Loucy (cell line): ENCODE measurements around the gene PRPF18.

Experiments used
- H2AFZ ChIP-seq: fragments of 200-600 bp; sonication (generic); 2 replicates; pipeline ENCODE4 v1.6.0; 2016; ENCODE audit warnings: antibody characterized with exemption, mild to moderate bottlenecking, low read length, moderate library complexity
- H3F3A ChIP-seq: fragments of 200-600 bp; 2 replicates; pipeline ENCODE4 v1.6.0; 2016; ENCODE audit warnings: antibody characterized with exemption, low read depth, mild to moderate bottlenecking
- H3K27me3 ChIP-seq: fragments of 200-600 bp; sonication (generic); 2 replicates; pipeline ENCODE4 v1.6.1; 2014; ENCODE audit warnings: low read length, mild to moderate bottlenecking; ENCODE audit not compliant: insufficient read depth, poor library complexity, severe bottlenecking
- H3K36me3 ChIP-seq: fragments of 200-600 bp; sonication (generic); 2 replicates; pipeline ENCODE4 v1.6.1; 2016; ENCODE audit warnings: low read length; ENCODE audit not compliant: insufficient read depth
- H3K4me1 ChIP-seq: fragments of 200-600 bp; sonication (generic); 2 replicates; pipeline ENCODE4 v1.5.1; 2014; ENCODE audit warnings: low read length, mild to moderate bottlenecking; ENCODE audit not compliant: insufficient read depth, poor library complexity, severe bottlenecking
- H3K4me2 ChIP-seq: fragments of 200-600 bp; sonication (generic); 2 replicates; pipeline ENCODE4 v1.6.0; 2014; ENCODE audit warnings: antibody characterized with exemption, low read length, low read depth, mild to moderate bottlenecking; ENCODE audit not compliant: poor library complexity, severe bottlenecking
- H3K4me3 ChIP-seq: fragments of 200-600 bp; sonication (generic); 2 replicates; pipeline ENCODE4 v1.5.1; 2014; ENCODE audit warnings: low read length, mild to moderate bottlenecking, mixed read lengths; ENCODE audit not compliant: poor library complexity, severe bottlenecking
- H3K79me2 ChIP-seq: fragments of 200-600 bp; sonication (generic); 2 replicates; pipeline ENCODE4 v1.6.1; 2014; ENCODE audit warnings: low read length; ENCODE audit not compliant: insufficient read depth
- H3K9ac ChIP-seq: fragments of 200-600 bp; sonication (generic); 2 replicates; pipeline ENCODE4 v1.6.0; 2014; ENCODE audit warnings: mild to moderate bottlenecking, low read depth, low read length, moderate library complexity; ENCODE audit not compliant: poor library complexity, severe bottlenecking
- H3K9me2 ChIP-seq: fragments of 200-600 bp; sonication (generic); replicated peaks from 2 replicates; pipeline ENCODE4 v1.6.1; 2016; ENCODE audit warnings: low read depth, low read length, mixed read lengths
- H3K9me3 ChIP-seq: fragments of 200-600 bp; sonication (generic); 2 replicates; pipeline ENCODE4 v1.6.1; 2014; ENCODE audit warnings: mild to moderate bottlenecking, antibody characterized with exemption, low read length, low read depth; ENCODE audit not compliant: insufficient read depth
- H4K20me1 ChIP-seq: fragments of 200-600 bp; sonication (generic); 2 replicates; pipeline ENCODE4 v1.6.0; 2014; ENCODE audit warnings: antibody characterized with exemption, low read length, mild to moderate bottlenecking; ENCODE audit not compliant: insufficient read depth, poor library complexity, severe bottlenecking
- CTCF ChIP-seq: fragments of 200-600 bp; sonication (generic); conservative IDR thresholded peaks from 2 replicates; pipeline ENCODE4 v1.5.1; 2014; ENCODE audit warnings: mild to moderate bottlenecking, antibody characterized with exemption, low read length
- EZH2phosphoT487 ChIP-seq: fragments of 200-600 bp; IDR thresholded peaks from 2 replicates; pipeline ENCODE4 v1.6.1; 2018; ENCODE audit warnings: antibody characterized with exemption, mild to moderate bottlenecking, moderate library complexity, borderline replicate concordance

Gene PRPF18

GRCh38 chr10:13656337-13657100 lies 69.8 kb downstream of the PRPF18 start:
- H3K4me1 ChIP-seq: peaks cover 7% of the 10 kb centered on the region
- no peaks in the 10 kb centered on the region for H4K20me1 ChIP-seq
- H3F3A ChIP-seq: no peaks in the 10 kb centered on the region
- H2AFZ ChIP-seq: no peak overlapping the region
- no peaks in the 10 kb centered on the region for H3K79me2 ChIP-seq
- H3K4me2 ChIP-seq: no peak overlapping the region
- no peak overlapping the region for H3K9ac ChIP-seq
- H3K27me3 ChIP-seq: no peaks in the 10 kb centered on the region
- H3K9me3 ChIP-seq: no peaks in the 10 kb centered on the region
- no peak for TF ChIP-seq EZH2phosphoT487
- no peak overlapping the region for H3K4me3 ChIP-seq
- no peaks in the 10 kb centered on the region for H3K9me2 ChIP-seq
- H3K36me3 ChIP-seq: no peaks in the 10 kb centered on the region

- H3K9me2 ChIP-seq: no peaks in the 10 kb centered on the region
- no peak overlapping the region for H3K4me2 ChIP-seq
- no peaks in the 10 kb centered on the region for H3K79me2 ChIP-seq
- no peak overlapping the region for H3K9ac ChIP-seq
- TF ChIP-seq CTCF: no peak
- TF ChIP-seq EZH2phosphoT487: no peak
- no peaks in the 10 kb centered on the region for H3K36me3 ChIP-seq
- no peaks in the 10 kb centered on the region for H4K20me1 ChIP-seq
- H3K4me1 ChIP-seq: peaks cover 7% of the 10 kb centered on the region
- no peaks in the 10 kb centered on the region for H3K27me3 ChIP-seq
- no peak overlapping the region for H2AFZ ChIP-seq
- H3K9me3 ChIP-seq: no peaks in the 10 kb centered on the region
- no peaks in the 10 kb centered on the region for H3F3A ChIP-seq
- no peak overlapping the region for H3K4me3 ChIP-seq
Measured at GRCh38 chr10:13657101-13657680, 70.4 kb downstream of the PRPF18 start.

- no peaks in the 10 kb centered on the region for H3K27me3 ChIP-seq
- no peaks in the 10 kb centered on the region for H3K36me3 ChIP-seq
- no peak overlapping the region for H2AFZ ChIP-seq
- no peaks in the 10 kb centered on the region for H3K9me3 ChIP-seq
- no peak for TF ChIP-seq EZH2phosphoT487
- no peak for TF ChIP-seq CTCF
- no peak overlapping the region for H3K4me3 ChIP-seq
- no peak overlapping the region for H3K4me2 ChIP-seq
- no peaks in the 10 kb centered on the region for H3K79me2 ChIP-seq
- no peak overlapping the region for H3K9ac ChIP-seq
- H3K9me2 ChIP-seq: no peaks in the 10 kb centered on the region
- peaks cover 7% of the 10 kb centered on the region for H3K4me1 ChIP-seq
- H4K20me1 ChIP-seq: no peaks in the 10 kb centered on the region
- H3F3A ChIP-seq: no peaks in the 10 kb centered on the region
Measured at GRCh38 chr10:13658264-13658663, 71.5 kb downstream of the PRPF18 start.
